HG02938 (cell line): Measurements from ENCODE around the gene VWA3B.

Experiments used
- ATAC-seq: cut with Tn5 transposase; IDR thresholded peaks from one replicate; pipeline ENCODE4 v1.9.1; 2021; ENCODE audit warnings: mild to moderate bottlenecking, moderate library complexity; ENCODE audit not compliant: unreplicated experiment

VWA3B gene

DNA sequence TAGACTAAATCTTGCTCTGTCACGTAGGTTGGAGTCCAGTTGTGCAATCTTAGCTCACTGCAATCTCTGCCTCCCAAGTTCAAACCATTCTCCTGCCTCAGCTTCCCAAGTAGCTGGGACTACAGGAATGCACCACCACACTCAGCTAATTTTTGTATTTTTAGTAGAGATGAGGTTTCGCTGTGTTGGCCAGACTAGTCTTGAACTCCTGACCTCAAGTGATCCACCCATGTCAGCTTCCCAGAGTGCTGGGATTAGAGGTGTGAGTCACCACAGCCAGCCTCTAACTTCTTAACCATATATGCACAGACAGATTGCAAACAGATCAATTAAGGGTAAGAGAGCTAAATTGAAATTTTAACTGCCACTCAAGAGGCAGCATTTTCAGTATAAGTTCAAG, 237.2 kb downstream of the VWA3B start:
- no peak for ATAC-seq

DNA sequence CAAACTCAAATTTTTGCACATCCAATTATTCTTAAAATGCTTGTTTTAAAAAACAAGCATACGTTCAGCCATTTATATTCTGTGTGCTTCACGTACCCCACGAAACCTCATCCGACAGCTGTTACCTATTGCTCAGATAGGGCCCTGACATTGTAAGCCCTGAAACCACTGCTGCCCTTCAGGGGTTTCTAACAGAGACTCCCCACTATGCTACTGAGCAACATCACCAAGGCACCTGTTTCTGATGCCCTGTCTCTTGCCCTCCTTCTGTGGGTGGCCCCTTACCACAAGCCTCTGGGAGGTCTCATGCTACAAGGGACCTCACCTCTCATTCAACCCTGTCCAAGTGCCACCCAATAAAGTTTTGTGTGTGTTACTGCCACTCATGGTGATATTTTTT, 240.8 kb downstream of the VWA3B start:
- ATAC-seq, result no peak

DNA sequence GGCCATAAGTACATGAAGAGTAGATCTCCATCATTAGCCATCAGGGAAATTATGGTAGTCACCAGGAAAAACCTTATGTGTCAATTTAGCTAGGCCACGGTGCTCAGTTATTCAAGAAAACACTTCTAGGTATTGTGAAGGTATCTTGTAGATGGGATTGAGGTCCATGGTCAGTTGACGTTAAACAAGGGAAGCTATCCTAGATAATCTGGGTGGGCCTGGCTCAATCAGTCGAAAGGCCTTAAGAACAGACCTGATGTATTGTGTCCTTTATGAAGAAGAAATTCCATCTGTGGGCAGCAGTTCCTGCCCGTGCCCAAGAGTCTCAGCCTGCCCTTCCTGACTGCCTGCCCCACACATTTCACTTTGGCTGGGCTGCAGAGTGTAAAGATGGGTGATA, 242.6 kb downstream of the VWA3B start:
- ATAC-seq, result no peak

DNA sequence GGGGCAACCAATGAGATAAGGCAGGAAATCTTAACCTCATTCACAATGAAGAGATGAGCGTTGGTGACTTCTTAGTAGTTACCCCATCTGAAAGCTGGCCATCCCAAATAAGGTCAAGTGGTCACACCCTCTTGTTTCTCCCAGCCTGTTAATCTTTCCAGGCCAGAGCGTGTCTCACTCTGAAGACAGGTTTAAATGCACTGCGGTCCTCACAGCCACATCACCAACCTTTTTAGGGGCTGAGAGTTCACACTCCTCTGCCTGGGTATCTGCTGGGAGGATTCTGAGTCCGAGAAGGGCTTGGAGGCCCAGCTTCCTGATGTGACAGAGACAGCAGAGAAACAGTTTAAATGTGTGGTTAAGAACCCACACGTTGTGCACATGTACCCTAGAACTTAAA, 246.0 kb downstream of the VWA3B start:
- ATAC-seq, result no peak

DNA sequence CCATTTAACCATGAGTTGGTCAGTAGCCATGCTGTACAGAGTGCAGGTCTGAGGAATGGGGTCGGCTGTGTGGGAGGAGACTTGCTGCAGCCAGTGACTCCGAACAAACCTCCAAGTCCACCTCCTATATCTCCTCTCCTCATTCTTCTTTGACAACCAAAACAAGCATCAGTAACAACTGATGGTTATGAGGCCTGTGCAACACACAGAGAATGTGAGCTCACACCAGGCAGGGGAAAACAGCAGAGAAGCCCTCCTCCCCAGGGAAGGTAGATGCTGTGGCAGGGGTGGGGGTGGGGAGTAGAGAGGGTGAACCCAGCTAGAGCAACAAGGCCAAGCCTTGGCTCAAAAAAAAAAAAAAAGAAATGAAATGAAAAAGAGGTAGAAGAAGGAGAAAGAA, 247.0 kb downstream of the VWA3B start:
- no peak for ATAC-seq

DNA sequence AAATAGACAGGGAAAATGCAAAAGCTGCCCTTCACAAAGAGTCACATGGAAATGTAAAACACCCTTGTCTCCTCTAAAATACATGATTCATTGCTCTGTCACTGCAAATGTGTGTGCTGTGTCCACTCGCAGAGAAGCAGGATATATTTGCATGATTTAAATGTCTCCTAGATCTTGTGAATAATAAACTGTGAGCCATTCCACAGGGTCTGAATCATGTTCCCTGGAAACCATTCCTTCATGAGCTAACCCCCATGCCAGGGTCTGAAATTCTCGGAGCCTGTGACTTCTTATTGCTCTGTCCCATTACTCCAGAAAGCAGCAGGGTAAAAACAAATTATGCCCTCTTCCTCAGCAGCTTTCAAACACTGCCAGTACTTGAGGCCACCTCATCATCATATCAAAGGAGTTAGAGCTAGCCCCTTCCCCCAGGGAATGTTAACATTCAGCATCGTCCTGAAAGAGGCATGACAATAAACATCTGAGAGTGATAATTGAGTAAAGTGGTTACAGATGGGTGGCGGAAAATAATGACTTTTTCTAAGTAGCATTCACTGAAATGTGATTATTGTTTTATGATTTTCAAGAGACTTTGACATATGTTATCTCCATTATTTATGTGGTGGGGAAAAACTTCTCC, 247.6 kb downstream of the VWA3B start:
- no peak for ATAC-seq

DNA sequence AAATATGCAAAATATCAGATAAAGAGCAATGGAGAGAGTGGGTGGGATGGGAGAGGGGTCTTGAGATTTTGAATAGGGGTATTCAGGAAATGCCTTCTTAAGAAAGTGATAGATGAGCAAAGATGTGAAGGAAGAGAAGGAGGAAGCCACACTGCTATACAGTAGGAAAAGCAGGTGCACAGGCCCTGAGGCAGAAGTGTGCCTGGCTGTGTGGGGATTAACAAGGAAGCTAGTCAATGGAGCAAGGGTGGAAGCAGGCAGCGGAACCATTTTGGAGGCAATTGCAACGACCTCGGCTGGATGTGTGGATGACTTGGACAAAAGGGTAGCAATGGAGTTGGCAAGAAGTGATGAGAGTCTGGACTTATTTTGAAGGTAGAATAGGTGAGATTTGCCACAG, 248.3 kb downstream of the VWA3B start:
- ATAC-seq, result no peak

DNA sequence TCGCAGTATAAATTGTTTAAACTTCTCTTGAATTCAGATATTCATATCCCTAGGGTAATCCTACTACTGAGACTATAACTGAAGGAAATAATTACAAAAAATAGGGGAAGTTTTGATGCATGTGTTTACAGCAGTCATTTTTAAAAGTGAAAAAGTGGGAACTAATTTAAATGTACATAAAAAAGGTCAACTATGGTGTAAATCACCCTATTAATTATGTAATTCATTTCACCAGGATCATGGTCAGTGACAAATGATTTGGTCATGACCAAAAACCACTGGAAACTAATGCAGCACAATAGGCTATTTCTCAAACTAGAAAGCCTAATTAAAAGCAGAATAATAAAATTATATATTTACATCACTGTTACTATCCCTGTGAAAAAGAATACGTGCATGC, 254.3 kb downstream of the VWA3B start:
- no peak for ATAC-seq

DNA sequence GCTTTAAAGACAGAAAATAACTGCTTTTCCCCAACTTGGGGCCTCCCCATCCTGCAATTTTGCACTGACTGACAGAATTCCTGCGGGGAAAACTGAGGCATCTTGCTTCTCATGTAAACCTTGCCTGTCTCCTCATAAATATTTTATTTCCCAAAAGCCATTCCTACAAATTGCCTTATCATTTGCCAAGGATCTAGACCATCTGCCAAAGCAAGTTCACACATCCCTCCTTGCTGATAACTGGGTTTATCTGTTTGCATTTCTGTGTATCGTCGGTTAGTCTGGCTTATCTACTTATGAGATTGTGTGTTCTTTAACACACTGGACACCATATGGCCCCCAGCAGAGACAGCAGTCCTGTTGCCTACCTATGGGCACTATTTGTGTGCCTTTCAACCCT, 256.3 kb downstream of the VWA3B start:
- no peak for ATAC-seq

DNA sequence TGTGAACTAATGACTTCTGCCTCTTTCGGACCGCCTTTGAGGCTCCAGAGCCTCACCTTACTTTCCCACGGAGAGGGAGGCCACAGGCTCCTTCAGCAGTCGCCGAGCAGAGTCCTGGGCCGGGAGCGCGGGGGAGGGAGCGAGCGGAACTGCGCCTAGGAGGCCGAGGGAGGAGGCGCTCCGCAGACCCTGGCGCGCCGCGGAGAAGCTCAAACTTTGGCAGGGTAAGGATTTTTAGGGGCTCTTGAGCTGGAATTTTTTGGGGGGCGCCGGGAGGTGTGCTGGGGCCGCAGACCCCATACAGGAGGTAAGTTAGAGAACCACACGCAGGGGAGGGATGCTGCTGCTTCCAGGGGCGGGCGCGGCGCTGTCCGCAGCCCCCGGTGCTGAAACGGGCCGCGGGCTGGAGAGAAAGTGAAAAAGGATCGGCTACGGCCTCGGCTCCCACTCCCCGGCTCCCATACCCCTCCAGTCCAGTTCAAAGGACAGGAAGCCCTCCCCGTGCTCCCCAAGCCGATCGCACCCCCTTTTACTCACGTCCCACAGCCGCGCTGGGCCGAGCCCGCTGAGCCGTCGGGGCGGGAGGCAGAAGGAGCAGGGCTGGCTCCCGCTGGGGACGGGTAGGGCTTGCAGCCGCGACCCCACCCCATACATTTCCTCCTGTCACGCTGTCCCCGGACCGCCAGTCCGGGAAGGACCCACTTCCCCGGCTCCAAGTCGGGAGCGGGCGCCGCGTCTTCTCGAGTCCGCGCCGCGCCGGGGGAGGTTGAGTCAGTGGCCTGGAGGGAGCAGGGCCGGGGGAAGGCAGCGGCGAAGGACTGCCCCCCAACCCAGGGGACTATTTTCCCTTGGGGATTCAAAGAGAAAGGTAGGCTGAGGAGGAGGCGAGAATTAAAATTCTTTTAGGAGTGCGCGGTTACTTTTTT, 259.6 kb downstream of the VWA3B start, which contains the start of gene CNGA3:
TSS of gene CNGA3 (plus strand) at position 146 of the 926 bp plus-strand sequence. CDS start 23,520 bp downstream, outside the sequence.
- no peak for ATAC-seq

DNA sequence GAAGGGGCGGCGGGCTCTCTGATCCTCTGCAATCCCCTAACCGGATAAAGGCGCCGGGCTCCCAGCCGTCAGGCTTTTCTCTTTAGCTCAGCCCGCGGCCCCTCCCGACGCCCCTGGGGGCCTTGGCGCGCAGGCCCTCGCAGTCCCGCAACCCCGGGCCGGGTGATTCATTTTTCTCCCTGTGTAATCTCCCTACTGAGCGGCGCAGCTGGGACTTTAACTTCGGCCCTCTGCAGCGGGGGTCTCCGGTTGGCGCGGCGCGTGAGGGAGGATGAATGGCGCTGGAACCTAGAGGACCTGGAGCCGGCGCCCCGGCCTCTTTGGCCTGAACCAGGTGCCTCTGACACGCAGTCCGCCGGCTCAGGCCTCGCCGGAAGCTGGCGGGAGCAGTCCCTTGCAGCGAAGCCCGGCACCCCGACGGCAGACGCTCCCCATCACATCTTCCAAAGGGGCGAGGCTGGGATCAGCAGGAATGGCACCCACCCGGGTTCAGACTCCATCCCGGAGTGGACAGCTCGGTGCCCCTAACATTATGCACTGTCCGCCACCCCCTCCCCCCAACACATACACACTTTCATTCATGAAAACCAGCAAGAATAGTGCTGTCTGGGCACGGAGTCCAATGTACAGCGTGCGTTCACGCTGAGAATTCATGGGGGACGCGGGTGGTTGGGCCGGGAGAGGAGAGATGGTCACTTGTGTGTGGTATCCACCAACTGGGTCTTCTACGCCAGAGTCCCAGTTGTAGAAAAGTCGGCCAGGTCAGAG, 260.5 kb downstream of the VWA3B start:
- no peak for ATAC-seq

DNA sequence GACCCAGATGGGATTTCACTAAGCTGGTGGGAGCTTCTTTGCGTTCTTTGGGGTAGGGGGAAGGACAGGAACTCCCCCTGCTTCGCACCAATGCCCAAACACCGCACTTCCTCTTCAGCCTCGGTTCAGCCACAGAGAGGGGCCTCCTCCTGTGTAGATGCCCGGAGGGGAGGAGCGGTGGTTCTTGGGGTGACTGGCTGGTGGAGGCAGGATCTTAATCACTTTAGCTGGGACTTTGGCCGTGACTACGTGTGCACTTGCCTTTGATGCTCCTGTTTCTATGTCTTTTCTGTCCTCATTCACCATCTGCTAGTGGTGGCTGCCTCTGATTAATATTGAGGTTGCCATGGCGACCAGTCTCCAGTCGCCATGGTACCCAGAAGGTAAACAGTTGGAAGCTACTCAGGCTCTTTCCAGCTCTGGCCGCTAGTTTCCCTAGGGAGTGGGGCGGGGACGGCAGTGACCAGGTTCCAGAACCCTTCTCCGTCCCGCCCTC, 261.1 kb downstream of the VWA3B start:
- no peak for ATAC-seq

DNA sequence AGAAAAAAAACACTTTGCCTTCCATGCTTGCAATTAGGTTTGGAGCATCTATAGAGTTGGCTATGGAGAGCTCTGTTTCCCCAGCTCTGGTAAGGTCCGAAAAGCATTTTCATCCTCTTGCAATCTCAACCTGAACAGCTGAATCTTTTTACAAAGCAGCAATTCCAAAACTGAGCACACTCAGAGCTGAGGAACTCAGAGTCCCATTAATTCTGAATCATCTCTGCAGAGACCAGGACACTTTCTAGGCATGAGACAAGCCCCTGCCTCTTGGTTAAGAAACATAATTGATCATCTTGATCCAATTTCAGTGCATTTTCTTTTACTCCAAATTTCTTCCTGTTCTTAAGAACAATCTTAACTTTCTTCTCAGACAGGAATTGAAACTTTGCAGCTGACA, 263.4 kb downstream of the VWA3B start:
- ATAC-seq, result no peak

DNA sequence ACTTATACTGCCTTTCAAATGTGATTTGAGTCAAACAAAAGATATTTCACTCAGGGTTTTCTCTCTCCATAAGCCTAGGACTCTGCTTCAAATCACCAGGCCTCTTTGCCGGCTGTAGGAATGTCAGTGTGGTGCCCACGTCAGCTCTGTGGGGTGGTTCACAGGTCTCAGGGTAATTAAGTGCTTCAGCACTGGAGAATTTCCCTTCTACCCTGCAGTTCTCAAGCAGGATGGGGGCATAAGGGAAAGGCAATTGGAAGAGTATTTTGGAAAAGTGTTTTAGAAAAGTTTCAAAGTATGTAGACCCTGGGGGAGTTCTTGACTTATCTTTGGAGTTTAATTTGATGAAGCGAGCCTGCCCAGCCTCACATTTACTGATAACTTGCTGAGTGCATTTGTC, 268.9 kb downstream of the VWA3B start:
- no peak for ATAC-seq

DNA sequence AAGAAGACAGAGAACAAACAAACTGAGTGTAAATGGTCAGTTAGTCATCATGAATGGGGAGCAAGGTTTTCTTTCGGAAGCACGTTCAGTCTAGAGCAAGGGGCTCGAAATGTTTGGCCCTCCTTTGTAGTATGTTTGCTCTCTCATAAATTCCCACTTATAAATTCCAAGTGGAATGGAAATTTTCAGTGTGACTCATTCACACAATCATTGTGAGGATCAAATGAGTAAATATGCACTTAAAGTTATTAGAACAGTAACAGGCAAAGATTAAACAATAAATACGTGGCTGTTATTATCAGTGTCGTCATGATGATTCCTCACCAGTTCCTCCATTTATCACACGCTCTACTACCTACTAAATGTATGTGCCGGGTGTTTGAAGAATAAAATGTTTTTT, 269.8 kb downstream of the VWA3B start:
- no peak for ATAC-seq

DNA sequence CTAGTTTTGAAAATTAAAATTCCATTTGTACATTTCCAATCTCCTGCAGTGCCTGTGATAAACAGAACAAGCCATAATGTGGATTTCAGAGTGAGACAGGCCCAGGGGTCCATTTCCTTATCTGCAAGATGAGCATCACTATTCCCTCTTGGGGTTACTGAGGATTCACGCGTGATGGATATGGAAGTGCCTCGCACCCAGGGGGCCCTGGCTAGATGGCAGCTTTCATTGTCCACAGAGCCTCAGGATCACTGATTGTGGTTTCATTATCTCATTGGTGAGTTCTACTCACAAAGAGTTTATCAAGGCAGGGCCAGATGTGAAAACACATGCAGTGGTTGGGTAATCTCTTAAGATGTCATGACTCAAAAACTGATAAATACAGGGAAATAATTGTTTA, 270.9 kb downstream of the VWA3B start:
- ATAC-seq, result no peak

DNA sequence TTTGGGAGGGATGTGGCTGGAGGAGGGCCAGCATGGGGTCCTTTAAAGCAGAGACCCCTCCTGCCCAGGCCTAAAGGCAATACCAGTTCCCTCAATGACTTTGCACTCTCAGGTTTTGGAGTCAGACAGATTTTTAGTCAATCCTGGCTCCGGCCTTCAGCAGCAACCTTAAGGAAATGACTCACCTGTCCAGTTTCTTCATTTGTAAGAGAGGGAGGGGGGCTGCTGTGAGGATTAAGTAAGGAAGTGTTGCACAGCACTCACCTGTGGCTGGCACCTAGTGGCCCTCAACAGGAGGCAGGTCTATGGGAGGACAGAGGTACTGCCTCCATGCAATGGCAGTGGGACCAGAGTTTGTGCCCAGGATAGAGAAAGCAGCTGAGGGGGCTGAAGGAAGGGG, 273.0 kb downstream of the VWA3B start:
- no peak for ATAC-seq
